Lower leg skin (tissue), 3 donors: ENCODE results near the gene NBAS.

ENCODE experiments used
- CTCF ChIP-seq, 3 donors: fragments of 450-650 bp; IDR thresholded peaks; one replicate each; pipeline ENCODE4 v1.5.1; 2016; ENCODE audit warnings: antibody characterized with exemption in 3 of 3, mild to moderate bottlenecking in 3 of 3, moderate library complexity in 2 of 3
- POLR2A ChIP-seq, 2 donors: fragments of 450-650 bp; IDR thresholded peaks; one replicate each; pipeline ENCODE4 v1.6.1; 2016 to 2017; ENCODE audit warnings: antibody characterized with exemption in 2 of 2, mild to moderate bottlenecking in 1 of 2, moderate library complexity in 1 of 2

GRCh38 chr2:15562354-15563031 lies 1.4 kb upstream of the NBAS start:
- TF ChIP-seq CTCF (IDR thresholded peaks at IDR 0.05) (no peak), POLR2A (IDR thresholded peaks at IDR 0.05) (no peak)
